GM19193 (cell line): ENCODE measurements around the gene STK10.

ENCODE experiments used
- POLR2A ChIP-seq: IDR thresholded peaks from 4 replicates; pipeline ENCODE4 v1.6.1; 2011; ENCODE audit not compliant: insufficient read depth, insufficient read length; ENCODE audit errors: extremely low read depth

STK10 gene

DNA sequence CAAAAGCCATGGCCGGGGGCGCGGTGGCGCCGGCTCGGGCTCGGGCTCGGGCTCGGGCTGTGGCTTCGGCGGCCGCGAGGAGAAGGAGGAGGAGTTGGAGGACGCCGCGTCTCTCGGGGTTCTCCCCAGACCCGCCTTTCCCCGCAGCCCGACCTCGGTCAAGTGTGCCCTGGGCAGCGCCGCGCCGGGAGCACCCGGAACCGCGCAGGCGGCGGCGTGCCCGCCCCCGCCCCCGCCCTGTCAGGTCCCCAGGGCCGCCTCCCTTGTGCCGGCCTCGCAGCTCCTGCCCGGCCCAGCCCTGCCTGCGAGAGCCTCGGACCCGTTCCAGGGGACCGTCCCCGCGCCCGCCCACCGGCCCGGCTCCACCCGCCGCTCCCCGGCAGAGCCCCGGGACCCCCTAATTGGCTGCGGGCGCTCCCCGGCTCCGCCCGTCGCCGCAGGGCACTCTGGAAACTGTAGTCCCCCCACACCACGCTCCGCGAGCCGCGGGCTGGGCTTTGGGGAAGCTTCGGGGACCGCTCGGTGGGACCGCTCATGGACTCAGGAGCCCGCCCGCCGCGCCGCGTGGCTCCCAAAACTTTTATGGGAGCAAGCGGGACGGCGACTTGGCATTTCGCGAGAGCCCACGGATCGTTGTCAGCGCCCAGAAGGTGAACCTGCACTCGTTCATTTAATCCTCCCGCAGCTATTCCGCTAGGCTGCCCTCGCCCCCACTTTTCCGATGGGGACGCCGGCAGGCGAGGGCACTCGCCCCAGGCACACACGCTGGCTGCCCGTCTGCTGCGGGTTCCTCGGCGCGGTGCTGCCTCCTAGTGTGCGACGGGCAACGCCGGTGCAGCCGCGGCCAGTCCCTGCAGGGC lies at the start of gene STK10:
Gene STK10, minus strand, starts transcription at position 192 of the 860 bp plus-strand sequence. Its CDS starts 182 bp downstream, at position 10.
- TF ChIP-seq POLR2A, result peak; percentile 70

DNA sequence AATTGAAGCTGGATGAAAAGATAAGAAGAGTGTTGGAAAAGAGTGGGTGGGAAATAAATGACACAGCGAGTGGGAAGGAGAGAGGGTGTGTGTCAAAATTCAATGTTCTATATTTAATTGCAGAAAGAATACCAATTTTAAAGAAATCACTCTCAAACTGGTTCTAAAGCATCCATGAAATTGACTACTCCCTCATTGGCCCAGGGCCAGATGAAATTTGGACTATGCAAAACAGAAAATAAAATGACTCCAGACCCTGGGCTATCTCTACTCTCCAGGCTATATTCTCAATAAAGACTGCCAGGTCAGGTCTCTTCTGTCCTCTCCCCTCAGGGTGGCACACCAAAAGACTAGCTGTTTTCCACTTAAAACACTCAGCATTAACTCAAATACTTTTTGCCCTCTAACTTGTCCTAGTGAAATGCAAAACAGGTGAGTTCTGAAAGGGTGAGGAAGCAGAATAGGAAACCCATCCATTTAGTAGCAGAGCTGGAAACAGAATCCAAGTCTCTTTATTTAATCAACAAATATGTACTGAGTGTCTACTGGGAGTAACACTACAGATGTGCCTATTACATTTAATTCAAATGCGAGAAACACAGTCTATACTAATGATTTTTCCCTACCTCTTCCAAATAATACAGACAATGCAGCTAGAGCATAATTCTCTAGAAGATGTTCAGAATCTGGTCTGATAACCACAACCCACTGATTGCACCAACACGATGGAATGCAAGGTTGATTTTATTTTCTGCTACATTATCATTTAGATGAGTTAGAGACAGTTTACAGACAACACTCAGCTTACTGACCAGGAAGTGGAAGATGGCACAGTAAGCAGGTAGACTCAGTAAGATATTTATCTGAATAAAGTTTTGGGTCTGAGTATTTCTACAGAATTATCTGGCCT lies 48.1 kb upstream of the STK10 start:
- no peak for TF ChIP-seq POLR2A

DNA sequence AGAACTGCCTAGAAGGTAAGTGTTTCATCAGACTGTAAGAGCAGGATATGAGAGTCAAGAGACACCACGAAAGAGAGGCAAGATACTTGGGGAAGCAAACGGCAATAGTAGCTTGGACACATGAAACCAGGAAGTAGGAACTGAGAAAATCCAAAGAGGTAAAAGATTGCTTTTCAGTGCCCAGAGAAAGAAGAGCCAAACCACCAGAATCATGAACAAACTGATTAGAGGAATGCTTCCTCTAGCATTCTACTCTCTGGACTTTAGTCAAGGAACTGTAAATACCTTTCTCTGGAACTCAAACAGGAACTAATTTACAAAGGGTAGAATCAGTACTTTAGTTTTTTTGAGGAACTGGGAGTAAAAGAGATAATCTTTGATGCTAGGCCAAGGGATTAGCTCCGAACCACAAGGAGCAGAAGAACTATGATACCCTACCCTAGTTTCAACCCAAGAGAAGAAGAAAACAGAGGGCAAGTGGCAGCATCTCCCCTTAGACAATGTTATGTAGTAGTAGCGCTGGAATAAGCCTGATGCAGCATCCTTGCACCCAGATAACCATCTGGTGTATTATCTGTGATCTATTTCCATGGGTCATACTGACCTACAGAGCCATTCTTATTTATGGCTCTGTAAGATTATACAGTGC lies 47.2 kb upstream of the STK10 start:
- no peak for TF ChIP-seq POLR2A

DNA sequence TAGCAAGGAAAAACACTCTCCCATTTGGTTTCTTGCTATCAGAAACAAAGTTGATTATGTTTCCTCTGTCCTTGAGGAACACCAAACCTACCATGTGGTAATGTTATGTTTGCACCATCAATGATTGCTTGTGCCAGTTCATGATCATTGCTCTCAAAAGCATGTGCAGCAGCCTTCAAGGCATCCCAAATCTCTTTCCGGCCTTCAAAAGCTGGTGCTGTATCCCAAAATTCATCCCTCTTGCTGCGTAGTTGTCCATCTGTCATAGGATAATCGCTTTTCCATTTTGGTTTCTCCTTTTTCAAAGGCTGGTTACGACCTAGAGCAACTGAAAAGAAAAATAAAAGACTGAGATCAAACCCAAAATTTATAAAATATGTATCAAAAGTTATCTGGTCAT lies 46.0 kb upstream of the STK10 start:
- no peak for TF ChIP-seq POLR2A

DNA sequence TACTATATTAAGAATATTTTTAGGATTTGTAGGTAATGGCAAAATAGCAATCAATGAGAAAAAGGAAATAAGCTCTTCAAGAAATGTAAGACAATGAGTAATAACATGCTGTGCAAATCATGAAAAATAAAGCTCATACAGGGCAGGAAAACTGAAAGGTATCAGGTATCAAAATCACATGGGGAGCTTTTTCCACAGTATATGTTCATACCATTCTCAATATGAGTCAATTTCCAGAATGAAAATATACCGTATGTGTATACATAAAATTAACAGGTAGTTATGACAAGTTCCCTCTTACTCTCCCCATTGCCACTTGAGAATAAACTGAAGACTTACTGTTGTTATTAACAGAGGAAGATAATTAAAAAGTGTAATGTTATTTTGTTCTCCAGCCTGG lies 41.9 kb upstream of the STK10 start:
- no peak for TF ChIP-seq POLR2A

DNA sequence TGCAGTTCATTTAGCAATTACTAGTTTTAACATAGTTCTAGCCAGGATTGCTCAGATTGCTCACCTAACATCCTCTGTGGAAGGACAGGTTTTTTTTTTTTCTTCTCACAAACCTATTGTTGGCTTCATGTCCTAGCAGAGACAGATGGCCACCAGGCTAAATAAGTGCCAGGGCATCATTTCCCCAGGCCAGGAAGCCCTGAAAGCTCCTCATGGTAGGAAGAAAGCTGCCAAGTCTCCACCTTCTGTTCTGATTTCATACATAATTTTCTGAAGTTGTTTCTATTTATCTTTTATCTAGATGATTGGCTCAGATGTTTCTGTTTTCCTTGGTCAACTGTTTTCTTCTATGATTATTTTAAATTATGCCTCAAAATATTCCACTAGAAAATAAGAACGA lies 37.0 kb upstream of the STK10 start:
- no peak for TF ChIP-seq POLR2A

DNA sequence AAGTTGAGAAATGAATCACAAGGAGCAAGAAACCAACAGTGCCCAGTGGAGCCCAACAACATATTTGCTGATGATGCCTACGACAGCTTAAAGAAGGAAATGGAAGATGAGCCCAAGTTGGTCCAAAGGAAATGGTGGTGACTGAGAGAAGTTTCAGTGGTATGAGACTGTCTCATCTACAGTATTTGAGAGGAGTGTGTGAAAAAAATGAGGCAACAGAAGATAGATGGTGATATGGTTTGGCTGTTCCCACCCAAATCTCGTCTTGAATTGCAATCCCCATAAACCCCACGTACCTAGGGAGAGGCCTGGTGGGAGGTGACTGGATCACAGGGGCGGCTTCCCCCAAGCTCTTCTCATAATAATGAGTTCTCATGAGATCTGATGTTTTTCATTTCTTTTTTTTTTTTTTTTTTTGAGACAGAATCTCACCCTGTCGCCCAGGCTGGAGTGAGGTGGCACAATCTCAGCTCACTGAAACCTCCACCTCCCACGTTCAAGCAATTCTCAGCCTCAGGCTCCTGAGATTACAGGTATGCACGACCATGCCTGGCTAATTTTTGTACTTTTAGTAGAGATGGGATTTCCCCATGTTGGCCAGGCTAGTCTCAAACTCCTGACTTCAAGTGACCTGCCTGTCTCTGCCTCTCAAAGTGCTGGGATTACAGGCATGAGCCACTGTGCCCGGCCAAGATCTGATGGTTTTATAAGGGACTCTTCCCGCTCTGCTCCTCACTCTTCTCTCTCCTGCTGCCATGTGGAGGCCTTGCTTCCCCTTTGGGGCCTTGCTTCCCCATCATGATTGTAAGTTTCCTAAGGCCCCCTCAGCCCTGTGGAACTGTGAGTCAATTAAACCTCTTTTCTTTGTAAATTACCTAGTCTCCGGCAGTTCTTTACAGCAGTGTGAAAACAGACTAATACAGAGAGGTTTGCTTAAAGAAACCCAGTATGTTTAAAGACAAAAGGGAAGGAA lies 36.2 kb upstream of the STK10 start:
- TF ChIP-seq POLR2A, result no peak

DNA sequence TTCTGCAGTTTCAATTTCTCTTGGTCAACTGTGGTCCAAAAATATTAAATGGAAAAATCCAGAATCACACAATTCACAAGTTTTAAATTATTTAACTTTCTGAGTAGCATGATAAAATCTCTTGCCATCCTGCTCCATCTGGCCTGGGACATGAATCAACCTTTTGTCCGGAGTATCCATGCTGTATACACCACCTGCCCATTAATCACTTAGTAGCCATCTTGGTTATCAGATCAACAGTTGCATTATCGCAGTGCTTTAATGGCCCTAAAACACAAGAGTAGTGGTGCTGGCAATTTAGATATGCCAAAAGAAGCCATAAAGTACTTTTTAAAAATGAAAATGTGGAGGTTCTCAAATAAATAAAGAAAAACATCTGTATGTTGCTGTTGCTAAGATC lies 31.3 kb upstream of the STK10 start:
- no peak for TF ChIP-seq POLR2A

DNA sequence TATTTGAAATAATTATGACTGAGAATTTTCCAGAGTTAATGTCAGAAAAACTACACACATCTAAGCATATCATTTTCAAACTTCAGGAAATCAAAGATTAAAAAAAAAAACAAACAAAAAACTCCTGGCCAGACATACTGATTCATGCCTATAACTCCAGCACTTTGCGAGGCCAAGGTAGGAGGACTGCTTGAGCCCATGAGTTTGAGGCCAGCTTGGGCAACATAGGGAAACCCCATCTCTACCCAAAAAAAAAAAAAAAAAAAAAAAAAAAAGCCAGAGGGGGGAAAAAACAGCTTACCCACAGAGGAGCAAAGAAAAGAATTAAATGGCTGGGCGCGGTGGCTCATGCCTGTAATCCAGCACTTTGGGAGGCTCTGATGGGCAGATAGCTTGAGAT lies 28.3 kb upstream of the STK10 start:
- no peak for TF ChIP-seq POLR2A

DNA sequence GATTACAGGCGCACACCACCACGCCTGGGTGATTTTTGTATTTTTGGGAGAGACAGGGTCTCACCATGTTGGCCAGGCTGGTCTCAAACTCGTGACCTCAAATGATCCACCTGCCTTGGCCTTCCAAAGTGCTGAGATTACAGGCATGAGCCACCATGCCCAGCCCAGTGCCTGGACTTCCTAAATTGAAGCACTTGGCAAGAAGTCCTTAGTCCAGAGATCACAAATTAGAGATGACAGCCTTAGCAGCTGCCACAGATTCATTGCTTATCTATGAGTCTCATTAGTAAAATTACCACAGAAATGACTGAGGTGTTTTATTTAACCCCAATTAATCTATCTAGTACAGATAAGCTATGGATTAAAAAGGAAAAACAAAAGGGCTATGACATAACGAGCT lies 25.1 kb upstream of the STK10 start:
- TF ChIP-seq POLR2A, result no peak

DNA sequence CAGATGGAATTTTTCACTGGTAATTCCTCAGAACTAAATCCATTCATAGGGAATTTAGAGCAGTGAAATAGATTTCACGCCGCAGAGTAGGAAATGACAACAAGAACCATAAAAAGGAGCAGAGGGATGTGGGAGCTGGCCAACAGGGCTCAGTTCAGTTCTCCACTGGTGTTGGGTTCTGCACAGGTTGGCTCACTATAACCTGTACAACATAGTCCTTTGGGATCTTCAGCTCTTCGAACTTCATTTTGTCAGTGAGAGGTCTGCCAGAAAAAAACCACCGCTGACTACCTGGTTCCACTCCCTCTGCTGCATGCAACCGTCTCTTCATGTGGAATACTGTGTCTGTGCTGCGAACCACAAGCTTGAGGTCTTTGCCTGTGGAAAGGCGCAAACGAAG lies 23.7 kb upstream of the STK10 start:
- no peak for TF ChIP-seq POLR2A

DNA sequence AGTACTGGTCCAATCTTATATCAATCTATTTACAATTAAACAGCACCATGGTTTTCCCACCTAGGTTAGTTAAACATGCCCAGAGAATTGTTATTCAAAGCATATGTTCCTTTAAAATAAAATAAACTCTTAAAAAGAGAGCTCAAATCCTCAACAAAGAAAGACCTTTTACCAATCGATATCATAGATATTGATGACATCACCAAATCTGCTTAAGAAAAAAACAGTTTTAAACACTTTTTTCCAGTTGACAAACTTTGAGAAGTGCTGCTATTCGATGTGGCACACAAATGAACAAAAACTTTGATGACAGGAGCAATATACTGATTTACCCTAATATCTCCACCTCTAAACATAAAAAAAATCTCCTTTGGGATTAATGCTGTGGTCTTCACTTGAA lies 21.7 kb upstream of the STK10 start:
- TF ChIP-seq POLR2A, result no peak

DNA sequence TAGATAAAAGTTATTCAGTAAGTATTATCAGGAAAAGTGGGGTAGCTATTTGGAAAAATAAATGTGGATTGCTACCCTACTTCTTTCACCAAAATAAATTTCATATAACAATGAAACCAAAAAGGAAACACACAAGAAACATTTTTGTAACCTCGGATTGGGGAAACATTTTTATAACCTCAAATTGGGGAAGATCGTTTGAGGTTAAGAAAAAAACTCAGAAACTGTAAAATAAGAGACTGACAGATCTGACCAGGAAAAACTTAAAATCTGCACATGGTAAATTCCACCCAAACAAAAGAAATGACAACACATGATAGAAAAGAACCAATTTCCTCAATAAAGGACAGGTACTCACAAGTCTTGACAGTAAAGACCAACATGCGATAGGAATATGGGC lies 19.5 kb upstream of the STK10 start:
- TF ChIP-seq POLR2A, result no peak

DNA sequence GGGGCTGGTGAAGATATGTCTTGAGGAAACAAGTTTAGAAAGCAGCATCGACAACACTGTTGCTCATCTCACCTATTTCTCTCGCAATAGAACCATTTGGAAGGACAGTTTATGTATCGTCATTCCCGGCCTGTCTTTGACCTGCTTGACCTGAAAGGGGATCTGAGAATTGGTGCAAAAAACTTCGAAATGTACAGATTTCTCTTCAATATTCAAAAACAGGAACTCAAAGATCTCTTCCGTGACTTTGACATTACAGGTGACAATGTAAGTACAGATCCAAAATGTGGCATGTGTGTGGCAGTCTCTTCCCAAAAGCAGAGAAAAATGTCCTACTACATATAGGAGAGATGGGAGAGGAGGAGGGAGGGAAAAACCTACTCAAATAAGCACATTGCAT lies 12.5 kb upstream of the STK10 start:
- no peak for TF ChIP-seq POLR2A
